GM06990 (cell line): ENCODE data around the gene NLK.
A peak's percentile ranks its signal among the peaks of the same experiment; 100 is the strongest.

Source experiments
- DNase-seq: peaks from one replicate; pipeline ENCODE4 v3.0.0-alpha.2; 2011; ENCODE audit not compliant: insufficient read length; ENCODE audit errors: extremely low read depth
- H3K27me3 ChIP-seq: replicated peaks from 2 replicates; pipeline ENCODE4 v1.6.0; 2011; ENCODE audit warnings: low read length; ENCODE audit not compliant: control insufficient read depth, insufficient read depth
- H3K36me3 ChIP-seq: 2 replicates; pipeline ENCODE4 v1.5.1; 2011; ENCODE audit warnings: low read length; ENCODE audit not compliant: control insufficient read depth, insufficient read depth
- H3K4me3 ChIP-seq: replicated peaks from 2 replicates; pipeline ENCODE4 v1.5.1; 2011; ENCODE audit warnings: low read depth, mild to moderate bottlenecking, control low read depth, low read length
- CTCF ChIP-seq: IDR thresholded peaks from 2 replicates; pipeline ENCODE4 v1.5.1; 2011; ENCODE audit warnings: low read length, control low read depth, mild to moderate bottlenecking, inconsistent platforms; ENCODE audit not compliant: insufficient read depth, poor library complexity, severe bottlenecking

NLK gene

GRCh38 chr17:28041068-28041843 lies 1.2 kb upstream of the NLK start:
- no peaks in the 10 kb centered on the region for H3K36me3 ChIP-seq
- no peak for TF ChIP-seq CTCF
- DNase-seq: peak; percentile 99

GRCh38 chr17:28041844-28042656 lies 427 bp upstream of the NLK start:
- Histone ChIP-seq H3K36me3 (no peaks in the 10 kb centered on the region), H3K4me3 (peak overlapping the region; percentile 86), H3K27me3 (no peaks in the 10 kb centered on the region)
- no peak for DNase-seq
- no peak for TF ChIP-seq CTCF

More at GRCh38 chr17:28041068-28041843, 1.2 kb upstream of the NLK start:
- Histone ChIP-seq H3K27me3 (no peaks in the 10 kb centered on the region), H3K4me3 (peak overlapping the region; percentile 86)

GRCh38 chr17:28042721-28043291 lies 329 bp downstream of the NLK start:
- no peak for TF ChIP-seq CTCF
- no peak for DNase-seq
- H3K27me3 ChIP-seq: no peaks in the 10 kb centered on the region
- H3K4me3 ChIP-seq: peak overlapping the region; percentile 36
- no peaks in the 10 kb centered on the region for H3K36me3 ChIP-seq

- H3K4me3 ChIP-seq: peak overlapping the region; percentile 36
- TF ChIP-seq CTCF: no peak
- no peaks in the 10 kb centered on the region for H3K27me3 ChIP-seq
- H3K36me3 ChIP-seq: no peaks in the 10 kb centered on the region
- DNase-seq: no peak
These were observed 819 bp downstream of the NLK start for GRCh38 chr17:28043296-28043695.

GRCh38 chr17:28043741-28044140 lies 1.3 kb downstream of the NLK start:
- H3K27me3 ChIP-seq: no peaks in the 10 kb centered on the region
- no peaks in the 10 kb centered on the region for H3K36me3 ChIP-seq
- peak overlapping the region; percentile 36 for H3K4me3 ChIP-seq
- no peak for TF ChIP-seq CTCF
- no peak for DNase-seq
